Mesothelial cell of epicardium (in vitro differentiated cells): ENCODE results near the gene ADGRL3. TPM values are rescaled to one million over a fixed set of nuclear protein-coding genes. Genes with fewer than 3 reads are reported as not detected.

Source experiments
- DNase-seq, 2 experiments: peaks; one replicate each; pipeline ENCODE4 v3.0.0; 2021; ENCODE audit warnings: low spot score in 2 of 2; ENCODE audit not compliant: unreplicated experiment in 2 of 2
- H3K27ac Mint-ChIP-seq: 2 replicates; pipeline ENCODE4 v1.8.0; 2021; ENCODE audit warnings: mixed read lengths
- H3K27me3 Mint-ChIP-seq: 2 replicates; pipeline ENCODE4 v1.8.0; 2021; ENCODE audit warnings: low read depth, mixed read lengths
- H3K36me3 Mint-ChIP-seq: 2 replicates; pipeline ENCODE4 v1.8.0; 2021; ENCODE audit warnings: mixed read lengths
- H3K4me1 Mint-ChIP-seq: 2 replicates; pipeline ENCODE4 v1.8.0; 2021; ENCODE audit warnings: mixed read lengths
- H3K4me3 Mint-ChIP-seq: 2 replicates; pipeline ENCODE4 v1.8.0; 2021; ENCODE audit warnings: mild to moderate bottlenecking, moderate library complexity, mixed read lengths
- H3K9me3 Mint-ChIP-seq: 2 replicates; pipeline ENCODE4 v1.8.0; 2021; ENCODE audit warnings: mixed read lengths
- CTCF ChIP-seq: fragments of 200-600 bp; sonication (generic); IDR thresholded peaks from one replicate; pipeline ENCODE4 v1.5.0; 2021; ENCODE audit warnings: antibody characterized with exemption; ENCODE audit not compliant: unreplicated experiment
- total RNA-seq: library from RNA; stranded (reverse); gene quantifications from 3 replicates; pipeline ENCODE4 v1.2.1, GENCODE V29; 2021

The ADGRL3 gene
- total RNA-seq, 1 donor from 2014 or later = 68.3 TPM

- no peak for TF ChIP-seq CTCF
- no peaks in the 10 kb centered on the region for H3K27me3 Mint-ChIP-seq
- peaks cover 17% of the 10 kb centered on the region for H3K36me3 Mint-ChIP-seq
- H3K4me1 Mint-ChIP-seq = no peaks in the 10 kb centered on the region
- no peak overlapping the region for H3K4me3 Mint-ChIP-seq
- no peak overlapping the region for H3K27ac Mint-ChIP-seq
- H3K9me3 Mint-ChIP-seq = peaks cover 24% of the 10 kb centered on the region
- no peak for DNase-seq
These were observed 227.1 kb downstream of the ADGRL3 start for GRCh38 chr4:61427099-61427817.

DNA sequence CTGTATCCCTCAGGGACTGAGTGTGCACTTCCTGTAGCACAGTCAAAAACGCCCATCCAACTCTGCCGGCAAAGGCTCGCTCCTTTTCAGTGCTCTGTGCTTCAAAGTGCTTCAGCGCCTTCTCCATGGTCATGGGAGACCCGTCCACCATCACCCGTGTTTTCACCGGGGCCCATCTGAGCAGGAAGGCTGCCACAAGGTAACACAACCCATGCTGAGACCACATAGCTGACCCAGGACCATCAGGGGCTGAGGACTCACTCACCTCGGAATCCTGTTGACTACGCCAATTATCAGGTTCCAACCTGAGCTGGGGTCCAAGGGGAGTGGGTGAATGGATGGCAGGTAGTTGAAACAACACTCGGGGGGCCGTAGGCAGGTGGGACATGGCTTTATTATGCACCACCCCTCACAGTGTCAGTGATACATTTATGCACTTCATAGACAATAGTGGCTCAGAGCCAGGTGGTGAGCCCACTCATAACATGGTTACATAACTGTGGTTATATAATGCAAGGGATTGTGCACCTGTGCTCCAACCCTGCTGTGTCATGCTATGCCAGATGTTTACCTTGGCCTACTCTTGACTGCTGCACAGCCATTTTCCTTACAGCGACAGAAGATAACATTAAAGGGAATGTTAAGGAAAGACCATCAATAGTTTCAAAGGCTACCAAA lies 227.8 kb downstream of the ADGRL3 start:
- Mint-ChIP-seq H3K9me3 (peaks cover 21% of the 10 kb centered on the region), H3K4me1 (no peaks in the 10 kb centered on the region), H3K36me3 (peaks cover 16% of the 10 kb centered on the region), H3K27me3 (no peaks in the 10 kb centered on the region), H3K27ac (no peak overlapping the region), H3K4me3 (no peak overlapping the region)
- TF ChIP-seq CTCF = no peak
- no peak for DNase-seq

DNA sequence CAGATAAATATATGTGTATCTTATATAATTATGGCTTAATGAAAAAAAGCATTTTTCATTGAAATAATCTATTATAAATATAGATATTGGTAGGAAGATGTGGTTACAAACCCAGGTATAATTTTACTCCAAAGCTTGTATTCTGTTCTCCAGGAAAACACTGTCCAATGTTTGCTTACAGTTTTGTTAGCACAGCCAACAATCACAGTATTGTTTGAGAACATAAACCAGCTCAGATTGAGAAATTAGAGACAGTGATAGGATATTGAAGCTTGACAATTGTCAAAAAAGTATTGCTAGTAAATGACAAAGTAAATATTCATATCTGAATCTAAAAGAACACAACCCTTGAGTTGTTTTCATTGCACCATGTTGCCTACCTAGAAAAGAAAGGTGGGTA lies 228.8 kb downstream of the ADGRL3 start:
- Mint-ChIP-seq H3K27me3 (no peaks in the 10 kb centered on the region), H3K27ac (no peak overlapping the region), H3K36me3 (peaks cover 8% of the 10 kb centered on the region), H3K9me3 (peaks cover 11% of the 10 kb centered on the region), H3K4me1 (no peaks in the 10 kb centered on the region), H3K4me3 (no peak overlapping the region)
- no peak for TF ChIP-seq CTCF
- no peak for DNase-seq

DNA sequence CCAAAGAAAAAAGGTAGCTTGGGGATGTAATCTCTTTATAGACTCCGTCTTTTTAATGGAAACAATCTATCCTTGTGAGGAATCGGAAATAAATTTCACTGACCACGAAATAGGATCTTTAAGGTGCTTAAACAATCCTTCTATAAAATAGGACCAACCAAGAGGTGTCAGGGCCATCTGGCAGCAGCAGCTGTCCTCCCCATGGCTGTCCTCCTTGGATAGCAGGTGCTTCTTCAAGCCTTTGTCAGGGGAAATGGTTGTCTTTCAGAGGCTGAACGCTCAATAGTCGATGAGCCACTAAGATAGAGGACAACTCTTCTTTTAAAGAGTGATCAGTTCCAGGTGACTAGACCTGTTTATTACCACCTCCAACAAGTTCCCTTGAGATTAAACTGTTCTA lies 231.0 kb downstream of the ADGRL3 start:
- Mint-ChIP-seq H3K4me3 (no peak overlapping the region), H3K36me3 (peaks cover 8% of the 10 kb centered on the region), H3K27ac (no peak overlapping the region), H3K27me3 (no peaks in the 10 kb centered on the region), H3K9me3 (peaks cover 3% of the 10 kb centered on the region), H3K4me1 (no peaks in the 10 kb centered on the region)
- no peak for TF ChIP-seq CTCF
- DNase-seq = no peak

- Mint-ChIP-seq H3K4me1 (peaks cover 8% of the 10 kb centered on the region), H3K9me3 (peaks cover 6% of the 10 kb centered on the region), H3K36me3 (peaks cover 3% of the 10 kb centered on the region), H3K27ac (peak overlapping the region; percentile 22), H3K4me3 (no peak overlapping the region), H3K27me3 (no peaks in the 10 kb centered on the region)
- TF ChIP-seq CTCF = no peak
- no peak for DNase-seq
These were observed 237.8 kb downstream of the ADGRL3 start for GRCh38 chr4:61437923-61438322.
